Stimulated activated CD4-positive, alpha-beta T cell treated with anti-CD3 and anti-CD28 coated beads, Interleukin-2, amount 100 ng/mL, for 48 hours (primary cell): ENCODE measurements around the gene DDX41.

Experiments
- DNase-seq, 2 donors: peaks; one replicate each; pipeline ENCODE4 v3.0.0-alpha.2; 2020

Gene DDX41

DNA sequence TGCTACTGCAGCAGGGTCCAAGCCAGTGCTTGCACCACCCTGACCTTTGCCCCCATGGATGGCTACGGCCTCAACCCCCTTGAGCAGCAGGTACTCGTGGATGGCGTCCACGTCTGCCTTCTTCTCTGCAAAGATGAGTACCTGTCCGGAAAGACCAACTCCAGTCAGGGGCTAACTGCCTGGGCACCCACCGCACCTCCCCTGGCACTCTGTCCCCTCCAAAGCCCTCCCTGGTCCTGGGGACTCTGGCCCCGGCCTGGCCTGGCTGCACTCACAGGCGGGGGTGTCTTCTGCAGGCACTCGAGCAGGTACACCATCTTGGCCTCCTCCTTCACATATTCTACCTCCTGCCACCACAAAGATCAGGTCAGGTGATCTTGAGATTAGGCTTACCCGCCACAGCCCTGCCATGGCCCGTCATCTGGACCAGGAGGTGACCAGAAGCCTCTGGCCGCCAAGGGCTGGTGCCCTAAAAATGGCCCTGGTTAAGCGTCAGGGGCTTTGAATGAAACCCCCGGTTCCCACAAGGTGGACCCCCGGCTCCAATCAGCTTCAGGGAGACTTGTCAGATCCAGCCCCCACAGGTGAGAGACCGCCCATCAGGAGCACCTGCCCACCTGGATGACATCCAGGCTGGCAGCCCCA is 3.9 kb downstream of the DDX41 start:
- no peak for DNase-seq

GRCh38 chr5:177511796-177512675 is 4.7 kb downstream of the DDX41 start:
- DNase-seq = no peak

- no peak for DNase-seq
Observed at GRCh38 chr5:177511181-177511580, 5.6 kb downstream of the DDX41 start.

DNA sequence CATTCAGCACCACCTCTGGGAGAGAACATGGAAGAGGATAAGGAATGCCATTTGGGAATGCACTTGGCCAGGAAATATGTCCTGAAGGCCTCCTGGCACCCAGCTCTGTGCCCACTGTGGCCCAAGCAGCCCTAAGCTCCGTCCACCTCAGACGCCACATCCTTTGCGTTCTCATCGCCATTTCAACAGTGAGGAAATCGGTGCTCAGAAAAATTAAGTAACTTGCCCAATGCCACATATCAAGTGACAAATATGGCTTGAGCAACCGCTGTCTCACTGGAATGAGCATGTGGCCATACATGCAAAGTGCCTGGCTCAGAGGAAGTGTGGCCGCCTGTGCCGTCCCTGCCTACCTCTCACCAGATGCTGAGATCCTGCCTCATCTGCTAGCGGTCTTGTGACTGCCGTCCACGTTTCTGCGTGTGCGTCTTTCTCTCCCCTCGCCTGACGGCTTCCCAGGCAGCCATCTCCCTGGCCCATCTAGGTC is 6.2 kb downstream of the DDX41 start:
- no peak for DNase-seq

- no peak for DNase-seq
Observed at GRCh38 chr5:177509991-177510566, 6.7 kb downstream of the DDX41 start.

GRCh38 chr5:177509381-177509951 is 7.3 kb downstream of the DDX41 start, which contains the start of gene DOK3:
Gene DOK3 (minus strand): TSS chr5:177509826. CDS start chr5:177509540, 286 bp downstream.
- no peak for DNase-seq

GRCh38 chr5:177508837-177509236 is 7.9 kb downstream of the DDX41 start:
- DNase-seq = no peak

DNA sequence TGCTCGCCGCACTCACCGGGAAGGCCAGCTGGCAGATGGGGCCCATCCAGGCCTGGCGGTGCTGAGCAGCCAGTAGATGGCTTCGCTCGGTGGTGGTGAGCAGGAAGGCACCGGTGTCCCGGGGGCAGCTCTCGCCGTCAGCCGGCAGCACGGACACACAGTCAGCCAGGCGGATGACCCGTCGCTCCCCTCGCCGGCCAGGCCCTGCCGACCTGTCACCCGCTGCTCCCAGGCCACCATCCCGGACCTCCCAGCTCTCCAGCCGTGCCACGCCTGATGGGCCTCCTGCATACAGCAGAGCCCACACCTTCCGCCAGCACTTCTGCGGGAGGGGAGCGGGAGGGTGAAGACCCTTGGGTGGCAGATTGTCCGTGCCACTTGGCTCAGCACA is 8.5 kb downstream of the DDX41 start:
- no peak for DNase-seq

DNA sequence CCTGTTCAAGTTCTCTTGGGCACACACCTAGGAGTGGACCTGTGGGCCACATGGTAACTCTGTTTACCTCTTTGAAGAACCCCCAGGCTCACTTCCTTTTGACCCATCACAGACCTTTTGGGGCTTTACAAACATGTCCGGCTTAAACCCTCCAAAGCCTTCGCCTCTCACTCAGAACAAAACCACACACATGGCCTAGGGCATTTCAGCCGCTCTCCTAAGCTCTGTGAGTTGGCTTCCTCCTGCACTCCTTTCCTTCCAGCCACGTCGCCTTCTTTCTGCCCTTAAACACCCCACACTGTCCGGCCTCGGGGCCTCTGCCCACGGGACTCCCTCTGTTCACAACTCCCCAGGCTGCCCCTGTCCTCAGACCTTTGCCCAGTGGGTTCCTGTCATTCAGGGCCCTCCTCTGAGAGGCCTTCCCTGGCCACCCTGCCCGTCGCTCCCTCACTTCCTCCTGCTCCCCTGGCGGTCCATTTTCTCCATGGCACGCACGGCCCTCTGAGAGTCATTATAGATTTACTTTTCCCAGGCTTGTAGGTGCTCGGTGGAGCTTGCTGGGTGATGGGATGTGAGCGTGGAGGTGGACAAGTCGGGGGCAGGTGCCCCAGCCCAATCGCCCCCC is 9.1 kb downstream of the DDX41 start:
- DNase-seq = no peak

DNA sequence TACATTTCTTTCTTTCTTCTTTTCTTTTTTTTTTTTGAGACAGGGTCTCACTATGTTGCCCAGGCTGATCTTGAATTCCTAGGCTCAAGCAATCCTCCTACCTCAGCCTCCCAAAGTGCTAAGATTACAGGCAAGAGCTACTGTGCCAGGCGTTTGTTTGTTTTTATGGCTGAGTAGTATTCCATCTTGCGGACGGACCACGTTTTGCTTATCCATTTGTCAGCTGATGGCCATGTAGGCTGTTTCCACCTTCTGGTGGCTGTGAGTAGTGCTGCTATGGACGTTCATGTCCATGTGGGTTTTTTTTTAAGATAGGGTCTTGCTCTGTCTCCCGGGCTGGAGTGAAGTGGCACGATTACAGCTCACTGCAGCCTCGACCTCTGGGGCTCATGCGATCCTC is 9.6 kb downstream of the DDX41 start:
- no peak for DNase-seq

DNA sequence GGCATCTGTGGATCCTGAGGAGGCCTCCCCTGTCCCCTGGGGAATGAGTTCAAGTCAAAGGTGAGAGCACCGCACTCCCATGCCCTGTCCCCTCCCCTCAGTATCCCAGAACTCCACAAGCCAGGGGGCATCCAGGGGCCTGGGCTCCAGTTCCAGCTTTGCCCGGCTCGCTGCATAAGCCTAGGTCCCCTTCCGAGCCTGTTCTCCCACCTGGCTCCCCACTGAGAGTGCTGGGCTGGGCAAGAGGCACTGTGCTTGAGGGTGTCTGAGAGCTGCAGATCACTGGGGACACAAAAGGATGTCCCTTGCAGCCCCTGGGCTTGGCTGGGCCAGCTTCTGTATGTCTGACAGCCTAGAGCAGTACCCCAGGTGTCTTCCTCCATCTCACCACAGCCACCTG is 11.7 kb downstream of the DDX41 start:
- no peak for DNase-seq

- DNase-seq = no peak
Observed at GRCh38 chr5:177504086-177505056, 12.4 kb downstream of the DDX41 start.

- DNase-seq = no peak
Observed at GRCh38 chr5:177503351-177504085, 13.2 kb downstream of the DDX41 start.

DNA sequence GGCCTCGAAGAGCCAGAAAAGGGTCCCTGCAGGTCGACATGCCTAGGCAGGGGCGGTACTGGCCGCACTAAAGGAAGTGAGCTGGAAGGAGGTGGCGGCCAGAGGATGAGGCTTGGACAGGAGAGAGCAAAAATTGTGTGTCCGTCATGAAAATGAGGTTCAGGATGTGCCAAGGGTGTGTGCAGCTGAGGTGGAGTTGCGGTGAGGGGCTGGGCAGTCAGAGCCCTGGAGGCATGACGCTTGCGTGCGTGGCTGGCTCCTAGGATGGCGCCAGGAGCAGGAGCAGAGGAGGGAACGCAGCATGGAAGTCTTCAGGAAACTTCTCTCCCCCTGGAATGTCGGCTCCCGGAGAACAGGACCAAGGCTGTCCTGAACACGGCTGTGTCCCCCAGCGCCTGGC is 13.9 kb downstream of the DDX41 start:
- no peak for DNase-seq

DNA sequence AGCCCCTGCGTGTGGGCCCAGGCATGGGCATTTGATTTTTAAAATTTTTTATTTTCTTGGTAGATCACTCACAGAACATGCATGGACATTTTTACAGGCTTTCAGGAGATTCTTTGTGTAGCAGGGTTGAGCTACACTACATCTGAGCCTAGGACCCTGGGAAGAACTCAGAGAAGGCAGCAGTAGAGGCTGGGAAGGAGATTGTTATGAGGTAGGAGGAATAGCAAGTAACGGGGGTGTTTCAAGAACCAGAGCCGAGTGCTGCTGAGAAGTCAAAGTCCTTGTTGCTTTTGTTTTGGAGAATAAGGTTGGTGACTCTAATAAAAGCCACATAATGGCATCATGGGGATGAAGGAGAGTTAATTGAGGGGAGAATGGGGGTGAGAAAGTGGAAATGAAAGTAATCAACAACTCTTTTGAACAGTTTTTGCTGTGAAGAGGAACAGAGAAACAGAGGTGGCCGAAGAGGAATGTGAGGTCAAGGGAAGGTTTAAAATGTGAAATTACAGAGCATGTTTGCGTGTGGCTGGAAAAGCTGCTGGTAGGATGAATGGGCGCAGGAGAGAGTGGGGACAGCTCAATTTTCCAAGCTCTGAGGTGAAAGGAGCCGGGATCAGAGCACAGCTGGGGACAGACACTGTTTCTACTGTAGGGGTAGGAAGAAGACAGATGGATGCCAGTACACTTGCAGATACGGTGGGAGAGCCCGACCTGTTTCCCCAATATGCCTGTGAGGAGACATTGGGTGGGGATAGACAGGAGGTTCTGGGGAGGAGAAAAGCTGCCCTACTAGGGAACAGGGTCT is 14.7 kb downstream of the DDX41 start:
- no peak for DNase-seq

GRCh38 chr5:177500685-177501522 is 15.9 kb downstream of the DDX41 start:
- DNase-seq = peak; percentile 90 to 91

DNA sequence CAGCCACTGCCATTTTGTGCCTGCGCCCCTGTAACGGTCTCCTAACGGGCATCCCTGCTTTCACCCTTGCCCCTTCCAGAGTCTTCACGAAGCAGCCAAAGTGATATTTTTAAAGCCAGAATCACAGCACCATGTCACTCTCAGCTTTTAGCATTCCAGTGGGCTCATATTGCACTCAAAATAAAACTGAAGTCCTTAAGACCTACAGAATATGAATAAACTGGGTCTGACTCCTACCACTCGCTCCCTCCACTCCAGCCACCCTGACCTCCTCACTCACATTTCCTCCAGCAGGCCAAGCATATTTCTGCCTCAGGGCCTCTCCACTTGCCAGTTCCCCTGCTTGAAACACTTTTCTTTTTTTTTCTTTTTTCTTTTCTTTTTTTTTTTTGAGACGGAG is 16.9 kb downstream of the DDX41 start:
- no peak for DNase-seq

- no peak for DNase-seq
Observed at GRCh38 chr5:177498013-177498787, 18.6 kb downstream of the DDX41 start.
